HTERT RPE-1 (cell line): ENCODE measurements around the gene GOLGA6L9.
"Not testable (repeated sequence)": the region's sequence is repeated elsewhere in the genome, so short reads cannot be mapped to it uniquely, and the experiment has no call there.

Source experiments
- in situ Hi-C: fragments of 300-500 bp; cut with MboI; formaldehyde crosslinking; loops from 4 replicates; pipeline ENCODE4 v1.14.3; 2020; ENCODE audit warnings: low sequenced_read_pairs

GOLGA6L9 gene, protein sequence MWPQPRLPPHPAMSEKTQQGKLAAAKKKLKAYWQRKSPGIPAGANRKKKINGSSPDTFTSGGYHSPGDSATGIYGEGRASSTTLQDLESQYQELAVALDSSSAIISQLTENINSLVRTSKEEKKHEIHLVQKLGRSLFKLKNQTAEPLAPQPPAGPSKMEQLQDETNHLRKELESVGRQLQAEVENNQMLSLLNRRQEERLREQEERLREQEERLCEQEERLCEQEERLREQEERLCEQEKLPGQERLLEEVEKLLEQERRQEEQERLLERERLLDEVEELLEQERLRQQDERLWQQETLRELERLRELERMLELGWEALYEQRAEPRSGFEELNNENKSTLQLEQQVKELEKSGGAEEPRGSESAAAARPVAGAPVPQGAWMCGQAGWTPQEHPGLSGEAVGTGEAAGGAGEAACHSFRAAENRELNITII

DNA sequence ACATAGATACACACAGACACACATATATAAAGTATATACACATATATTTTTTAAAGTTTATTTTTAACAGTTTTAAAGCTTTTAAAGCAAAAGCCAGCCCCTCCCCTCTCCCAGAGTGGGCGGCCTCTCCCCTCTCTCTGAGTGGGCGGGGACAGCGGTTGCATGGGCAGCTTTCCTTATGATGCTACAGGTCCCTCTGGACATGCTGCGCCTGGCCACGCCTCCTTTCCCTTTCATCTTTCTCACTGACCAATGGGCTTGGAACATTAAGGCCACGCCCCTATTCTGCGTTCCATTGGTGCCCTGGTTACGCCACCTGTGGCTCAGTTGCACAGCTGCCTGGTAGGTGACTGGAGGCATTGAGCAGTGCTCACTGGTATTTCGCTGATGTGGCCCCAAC, at the start of gene GOLGA6L9:
Gene GOLGA6L9, plus strand, starts transcription at position 124 of the 400 bp plus-strand sequence. Its CDS starts 264 bp downstream, at position 388.
- in situ Hi-C loops, result not testable (repeated sequence)

- in situ Hi-C loops, result not testable (repeated sequence)
Observed at GRCh38 chr15:82381330-82381955, 48.2 kb upstream of the GOLGA6L9 start.

- in situ Hi-C loops, result not testable (repeated sequence)
Observed at GRCh38 chr15:82387209-82387608, 42.4 kb upstream of the GOLGA6L9 start.

- in situ Hi-C loops, result not testable (repeated sequence)
Observed at GRCh38 chr15:82390152-82390551, 39.5 kb upstream of the GOLGA6L9 start.

- in situ Hi-C loops, result not testable (repeated sequence)
Observed at GRCh38 chr15:82392077-82392476, 37.5 kb upstream of the GOLGA6L9 start.

DNA sequence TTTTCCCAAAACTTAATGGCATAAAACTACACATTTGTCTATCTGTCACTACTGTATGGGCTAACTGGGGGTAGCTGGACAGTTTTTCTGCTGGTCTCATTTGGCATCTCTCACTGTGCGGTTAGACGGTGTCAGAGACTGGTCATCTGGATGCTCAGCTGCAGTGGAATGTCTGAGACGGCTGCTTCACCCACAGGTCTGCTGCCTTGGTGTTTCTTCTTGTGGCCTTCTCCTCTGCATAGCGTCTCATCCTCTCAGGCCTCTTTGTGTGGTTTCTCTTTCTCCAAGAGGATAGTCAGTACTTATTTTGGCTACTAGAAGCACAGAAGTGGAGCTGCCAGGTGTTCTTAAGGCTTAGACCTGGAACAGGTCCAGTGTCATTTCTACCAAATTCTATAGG, 35.9 kb upstream of the GOLGA6L9 start:
- in situ Hi-C loops, result no loop called here

DNA sequence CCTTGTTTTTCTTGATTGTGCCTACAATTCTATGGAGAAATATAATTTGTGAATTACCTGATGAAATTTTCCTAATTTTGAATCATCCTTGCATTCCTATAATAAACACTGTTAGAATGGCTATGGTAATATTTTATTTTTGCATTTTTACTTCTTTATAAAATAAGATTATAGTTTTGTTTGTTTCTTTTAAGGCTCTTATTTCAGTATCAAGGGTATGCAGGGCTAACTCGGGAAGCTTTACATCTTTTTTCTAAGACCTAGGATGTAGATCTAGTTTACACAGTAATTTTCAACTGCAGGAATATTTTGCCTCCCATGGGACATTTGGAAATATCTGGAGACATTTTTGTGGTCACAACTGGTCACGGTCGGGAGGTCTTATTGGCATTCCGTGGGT, 33.8 kb upstream of the GOLGA6L9 start:
- in situ Hi-C loops, result not testable (repeated sequence)

DNA sequence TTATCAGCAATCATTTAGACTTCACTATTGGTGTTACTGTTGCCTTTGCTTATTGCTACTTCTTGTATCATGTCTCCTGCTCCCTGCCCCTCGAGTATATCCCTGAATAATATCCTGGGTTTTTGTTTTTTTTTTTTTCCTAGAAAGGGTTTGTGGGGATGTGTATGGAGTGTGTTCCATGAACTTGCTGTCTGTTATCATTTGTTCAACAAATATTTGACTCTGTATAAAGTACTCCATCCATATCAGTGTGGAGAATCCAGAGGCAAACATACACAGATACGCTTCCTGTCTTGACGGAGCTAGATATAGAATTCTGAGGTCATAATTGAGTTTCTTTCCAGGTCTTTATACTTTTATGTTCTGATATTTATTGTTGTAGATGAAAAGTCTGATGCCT, 31.8 kb upstream of the GOLGA6L9 start:
- in situ Hi-C loops, result no loop called here

DNA sequence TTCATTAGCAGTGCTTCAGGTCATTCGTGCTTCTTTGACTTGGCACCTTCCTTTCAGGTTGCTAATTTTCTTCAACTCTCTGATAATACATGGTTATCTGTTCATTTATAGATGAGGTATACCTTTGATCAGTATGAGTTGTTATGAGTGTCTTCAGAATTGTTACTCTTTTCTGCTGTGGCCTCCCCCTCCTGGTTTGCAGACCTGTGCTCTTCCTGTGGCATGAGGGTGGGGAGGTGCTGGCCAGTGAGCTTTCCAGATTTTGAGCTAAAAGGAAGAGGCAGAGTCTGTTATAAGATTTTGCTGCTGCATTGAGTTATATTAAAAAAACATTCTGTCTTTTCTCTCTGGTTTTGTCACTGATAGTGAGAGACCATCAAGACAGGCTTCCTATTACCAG, 30.8 kb upstream of the GOLGA6L9 start:
- in situ Hi-C loops, result no loop called here

DNA sequence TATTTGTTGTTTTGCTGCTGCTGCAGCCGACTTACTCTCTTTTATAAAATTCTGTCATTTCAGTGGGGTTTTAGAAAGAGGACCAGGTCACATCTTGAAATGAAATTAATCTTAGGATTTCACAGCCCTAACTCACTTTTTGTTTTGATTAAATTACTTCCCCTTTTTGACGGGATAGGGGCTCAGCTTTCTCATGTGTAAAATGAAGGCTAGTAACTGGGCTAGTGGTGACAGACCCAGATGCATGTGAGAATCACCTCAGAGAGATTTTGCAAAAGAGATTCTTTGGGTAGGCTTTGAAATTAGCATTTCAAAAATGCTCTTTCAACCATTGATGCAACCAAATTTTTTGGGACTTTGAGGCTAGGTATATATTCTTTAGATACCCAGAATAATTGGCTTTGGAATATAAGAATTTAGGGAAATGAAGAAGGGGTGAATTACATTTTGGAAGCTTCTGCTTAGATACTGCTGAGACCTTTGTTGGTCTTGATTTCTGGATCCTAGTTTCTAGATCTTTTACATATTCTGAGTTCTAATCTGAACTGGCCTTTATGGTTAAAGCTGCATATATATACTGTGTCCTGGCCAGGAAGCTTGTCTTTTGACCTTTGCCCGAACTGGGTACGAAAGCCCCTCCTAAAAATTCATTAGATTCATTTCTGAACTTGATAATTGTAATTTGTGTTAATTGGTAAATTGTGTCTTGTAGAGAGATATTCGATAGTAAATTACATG, 30.1 kb upstream of the GOLGA6L9 start:
- in situ Hi-C loops, result not testable (repeated sequence)

DNA sequence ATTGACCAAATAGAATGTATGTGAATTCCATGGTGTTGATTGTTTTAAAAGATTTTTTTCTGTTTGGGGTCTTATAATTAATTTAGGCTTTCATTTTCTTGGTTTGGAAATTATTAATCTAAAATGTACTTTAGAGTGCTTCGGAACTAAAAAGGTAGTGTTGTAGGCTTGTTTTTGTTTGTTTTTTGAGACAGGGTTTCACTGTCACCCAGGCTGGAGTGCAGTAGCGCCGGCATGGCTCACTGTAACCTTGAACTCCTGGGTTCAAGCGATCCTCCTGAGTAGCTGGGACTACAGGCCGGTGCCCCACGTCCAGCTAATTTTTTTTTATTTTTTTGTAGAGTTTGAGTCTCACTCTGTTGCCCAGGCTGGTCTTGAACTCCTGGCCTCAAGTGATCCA, 27.7 kb upstream of the GOLGA6L9 start:
- in situ Hi-C loops, result not testable (repeated sequence)

- in situ Hi-C loops, result not testable (repeated sequence)
Observed at GRCh38 chr15:82402341-82402740, 27.3 kb upstream of the GOLGA6L9 start.

DNA sequence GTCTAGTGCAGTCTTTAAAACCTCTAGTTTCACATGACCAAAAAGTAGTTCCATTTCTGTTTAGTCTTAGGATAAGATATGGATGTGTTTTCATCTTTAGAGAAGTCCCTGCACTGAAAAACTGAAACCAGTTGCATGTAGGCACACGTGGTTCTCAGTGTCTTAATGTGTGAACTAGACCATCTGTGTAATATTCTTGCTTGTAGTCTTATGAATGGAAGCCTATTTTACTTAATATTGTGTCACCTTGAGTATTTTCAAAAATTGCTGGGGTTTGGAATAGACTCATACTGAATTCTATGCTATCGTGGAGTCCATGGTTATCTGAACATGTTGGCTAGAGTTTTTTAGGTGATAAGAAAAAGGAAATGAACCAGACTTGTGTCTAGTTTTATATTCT, 23.4 kb upstream of the GOLGA6L9 start:
- in situ Hi-C loops, result not testable (repeated sequence)

GRCh38 chr15:82410306-82410705, 19.3 kb upstream of the GOLGA6L9 start:
- in situ Hi-C loops, result not testable (repeated sequence)

DNA sequence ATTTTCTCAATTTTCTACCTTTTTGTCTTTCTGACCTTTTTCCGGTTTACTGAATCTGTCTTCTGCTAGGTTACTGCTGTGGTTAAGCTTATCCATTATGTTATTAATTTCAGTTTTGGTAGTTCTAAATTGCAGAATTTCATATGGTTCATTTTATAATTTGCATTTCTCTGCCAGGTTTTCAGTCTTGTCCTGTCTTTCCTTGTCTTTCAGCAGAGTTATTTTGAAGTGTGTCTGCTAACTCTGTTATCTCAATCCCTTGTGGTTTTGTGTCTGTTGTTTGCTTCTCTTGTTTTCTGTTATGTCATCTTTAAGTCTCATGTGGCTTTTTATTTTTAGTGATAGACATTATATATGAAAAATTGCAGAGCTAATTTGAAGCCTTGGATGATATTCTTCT, 18.0 kb upstream of the GOLGA6L9 start:
- in situ Hi-C loops, result not testable (repeated sequence)

GRCh38 chr15:82414525-82415191, 15.0 kb upstream of the GOLGA6L9 start:
- in situ Hi-C loops, result not testable (repeated sequence)

- in situ Hi-C loops, result not testable (repeated sequence)
Observed at GRCh38 chr15:82420516-82420915, 9.1 kb upstream of the GOLGA6L9 start.

- in situ Hi-C loops, result not testable (repeated sequence)
Observed at GRCh38 chr15:82420966-82421365, 8.7 kb upstream of the GOLGA6L9 start.

GRCh38 chr15:82427117-82427516, 2.5 kb upstream of the GOLGA6L9 start:
- in situ Hi-C loops, result not testable (repeated sequence)

DNA sequence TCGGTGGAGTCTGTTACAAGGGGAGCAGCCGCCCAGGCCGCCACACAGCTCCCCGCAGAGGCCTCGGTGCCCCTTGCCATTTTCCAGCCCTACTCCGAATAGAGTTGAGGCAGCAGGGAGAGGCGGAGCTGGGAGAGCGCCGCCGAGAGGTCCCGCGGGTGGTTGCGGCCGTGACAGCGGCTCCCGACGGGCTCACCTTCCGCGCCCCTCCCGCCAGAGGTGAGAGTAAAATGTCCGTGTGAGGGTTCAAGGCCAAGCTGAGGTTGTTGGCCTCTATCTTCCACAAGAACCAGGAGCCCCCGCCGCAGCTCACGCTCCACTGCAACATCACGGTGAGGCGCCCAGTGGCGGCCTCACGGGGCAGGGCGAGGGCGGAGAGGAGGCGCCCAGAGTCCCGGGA, 15.8 kb downstream of the GOLGA6L9 start:
- in situ Hi-C loops, result not testable (repeated sequence)

- in situ Hi-C loops, result not testable (repeated sequence)
Observed at GRCh38 chr15:82457336-82457735, 27.7 kb downstream of the GOLGA6L9 start.
